Brain microvascular endothelial cell (primary cell): ENCODE measurements around the gene RIMS1.
A peak's percentile ranks its signal among the peaks of the same experiment; 100 is the strongest.

Source experiments
- DNase-seq: peaks from one replicate; pipeline ENCODE4 v3.0.0-alpha.2; 2020
- H3K27ac ChIP-seq: fragments of 250-450 bp; sonication (Bioruptor Pico); 2 replicates; pipeline ENCODE4 v1.5.1; 2020; ENCODE audit warnings: mild to moderate bottlenecking, moderate library complexity
- H3K27me3 ChIP-seq: fragments of 250-450 bp; sonication (Bioruptor Pico); replicated peaks from 2 replicates; pipeline ENCODE4 v1.5.1; 2020; ENCODE audit warnings: mild to moderate bottlenecking
- H3K36me3 ChIP-seq: fragments of 250-450 bp; sonication (Bioruptor Pico); replicated peaks from 2 replicates; pipeline ENCODE4 v1.5.1; 2020; ENCODE audit warnings: mild to moderate bottlenecking
- H3K4me3 ChIP-seq: 2 replicates; pipeline ENCODE4 v1.5.1; 2011; ENCODE audit warnings: low read depth, mild to moderate bottlenecking, control low read depth, low read length, moderate library complexity
- in situ Hi-C: cut with HindIII; loops from 2 replicates; pipeline ENCODE4 v1.10.0; 2017; ENCODE audit warnings: low sequenced_read_pairs, low pct_ligation_motif_present
- TF ChIP-seq, protein P1 (sequence below): IDR thresholded peaks from 2 replicates; pipeline ENCODE4 v1.5.1; 2011; ENCODE audit warnings: low read depth, mild to moderate bottlenecking, moderate library complexity, low read length, control low read depth, inconsistent platforms; ENCODE audit errors: missing control alignments

RIMS1 gene

DNA sequence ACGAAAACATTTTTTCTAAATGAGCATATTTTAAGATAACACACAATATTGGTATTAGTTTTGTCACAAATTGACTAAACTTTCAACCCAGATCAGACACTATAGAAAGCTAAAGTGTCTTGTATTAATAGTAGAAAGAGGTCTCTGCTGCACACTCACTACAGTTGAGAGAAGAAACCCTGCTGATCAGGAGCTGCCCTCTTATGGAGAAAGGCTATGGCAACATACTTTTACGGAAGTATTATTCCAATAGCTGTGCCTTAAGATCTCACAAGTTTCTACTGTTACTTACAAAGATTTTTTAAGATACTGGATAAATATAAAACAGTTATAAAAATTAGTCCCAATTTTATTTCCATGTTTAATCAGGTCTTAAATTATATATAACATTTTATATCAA, 155.7 kb downstream of the RIMS1 start:
- no peaks in the 10 kb centered on the region for H3K27me3 ChIP-seq
- H3K27ac ChIP-seq: no peak overlapping the region
- H3K4me3 ChIP-seq: no peak overlapping the region
- TF ChIP-seq, protein P1, sequence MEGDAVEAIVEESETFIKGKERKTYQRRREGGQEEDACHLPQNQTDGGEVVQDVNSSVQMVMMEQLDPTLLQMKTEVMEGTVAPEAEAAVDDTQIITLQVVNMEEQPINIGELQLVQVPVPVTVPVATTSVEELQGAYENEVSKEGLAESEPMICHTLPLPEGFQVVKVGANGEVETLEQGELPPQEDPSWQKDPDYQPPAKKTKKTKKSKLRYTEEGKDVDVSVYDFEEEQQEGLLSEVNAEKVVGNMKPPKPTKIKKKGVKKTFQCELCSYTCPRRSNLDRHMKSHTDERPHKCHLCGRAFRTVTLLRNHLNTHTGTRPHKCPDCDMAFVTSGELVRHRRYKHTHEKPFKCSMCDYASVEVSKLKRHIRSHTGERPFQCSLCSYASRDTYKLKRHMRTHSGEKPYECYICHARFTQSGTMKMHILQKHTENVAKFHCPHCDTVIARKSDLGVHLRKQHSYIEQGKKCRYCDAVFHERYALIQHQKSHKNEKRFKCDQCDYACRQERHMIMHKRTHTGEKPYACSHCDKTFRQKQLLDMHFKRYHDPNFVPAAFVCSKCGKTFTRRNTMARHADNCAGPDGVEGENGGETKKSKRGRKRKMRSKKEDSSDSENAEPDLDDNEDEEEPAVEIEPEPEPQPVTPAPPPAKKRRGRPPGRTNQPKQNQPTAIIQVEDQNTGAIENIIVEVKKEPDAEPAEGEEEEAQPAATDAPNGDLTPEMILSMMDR: peak; percentile 48
- H3K36me3 ChIP-seq: no peaks in the 10 kb centered on the region
- DNase-seq: no peak
- in situ Hi-C loops: no loop called here

DNA sequence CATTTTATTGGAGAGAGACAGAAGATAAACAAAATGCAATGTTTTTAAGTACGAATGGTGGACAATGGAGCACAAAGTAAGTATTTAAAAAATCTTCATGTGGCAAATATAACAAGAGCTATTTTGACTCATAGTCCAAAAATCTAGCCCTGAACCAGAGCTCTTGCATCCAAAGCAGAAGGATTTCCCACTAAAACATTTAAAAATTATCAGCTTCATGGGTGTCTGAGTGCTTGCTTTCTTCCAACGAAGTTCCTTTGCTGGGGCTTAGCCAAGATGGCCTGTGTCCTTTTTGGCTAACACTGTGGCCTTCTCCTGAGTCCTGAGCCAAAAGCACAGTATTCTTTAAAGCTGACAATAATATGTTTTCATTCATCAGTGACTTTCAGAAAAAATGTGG, 161.7 kb downstream of the RIMS1 start:
- in situ Hi-C loops: no loop called here
- DNase-seq: no peak

DNA sequence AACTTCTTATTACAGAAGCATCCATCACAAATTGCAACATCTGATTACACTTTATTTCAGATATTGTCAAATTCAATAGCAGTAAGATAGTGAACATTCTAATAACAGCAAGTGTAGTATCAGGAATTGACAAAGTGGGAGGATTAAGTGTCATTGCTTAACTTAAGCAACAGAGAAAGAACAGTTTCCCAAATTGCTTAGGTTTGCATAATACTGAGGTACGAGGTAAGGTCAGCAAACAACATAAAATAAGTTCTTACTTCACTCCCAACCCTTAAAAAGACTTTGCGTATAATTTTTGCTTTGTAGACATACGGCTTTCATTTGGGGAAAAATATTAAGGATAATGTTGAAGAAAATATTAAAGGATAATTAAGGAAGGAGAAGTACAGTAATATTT, 163.0 kb downstream of the RIMS1 start:
- in situ Hi-C loops: no loop called here
- no peak for DNase-seq

More for the DNA sequence above, 161.7 kb downstream of the RIMS1 start:
- no peak overlapping the region for H3K27ac ChIP-seq
- TF ChIP-seq, protein P1: no peak
- no peak overlapping the region for H3K4me3 ChIP-seq
- H3K36me3 ChIP-seq: no peaks in the 10 kb centered on the region
- no peaks in the 10 kb centered on the region for H3K27me3 ChIP-seq

DNA sequence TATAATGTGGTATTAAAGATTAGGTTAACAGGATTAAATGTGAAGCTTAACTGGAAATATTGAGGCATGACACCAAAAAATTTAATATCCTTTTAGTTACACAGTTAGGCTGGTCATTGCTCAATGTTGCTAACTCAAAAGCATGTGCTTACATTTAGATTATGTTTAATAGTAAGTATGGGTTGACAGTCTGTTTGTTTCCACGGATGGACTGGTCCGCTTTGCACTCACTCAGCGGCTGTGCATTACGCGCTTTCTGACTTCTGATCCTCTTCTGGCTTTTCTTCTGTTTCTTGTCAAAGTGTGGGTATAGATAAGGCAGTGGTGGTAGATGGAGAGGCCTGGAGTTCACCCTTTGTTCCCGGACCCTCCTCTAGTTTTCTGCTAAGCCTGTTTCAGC, 174.9 kb downstream of the RIMS1 start:
- H3K27ac ChIP-seq: no peak overlapping the region
- no peak overlapping the region for H3K4me3 ChIP-seq
- no peaks in the 10 kb centered on the region for H3K27me3 ChIP-seq
- DNase-seq: no peak
- in situ Hi-C loops: no loop called here
- TF ChIP-seq, protein P1: no peak
- H3K36me3 ChIP-seq: no peaks in the 10 kb centered on the region

More for the DNA sequence above, 163.0 kb downstream of the RIMS1 start:
- H3K27ac ChIP-seq: no peak overlapping the region
- TF ChIP-seq, protein P1: no peak
- no peaks in the 10 kb centered on the region for H3K27me3 ChIP-seq
- no peaks in the 10 kb centered on the region for H3K36me3 ChIP-seq
- H3K4me3 ChIP-seq: no peak overlapping the region

DNA sequence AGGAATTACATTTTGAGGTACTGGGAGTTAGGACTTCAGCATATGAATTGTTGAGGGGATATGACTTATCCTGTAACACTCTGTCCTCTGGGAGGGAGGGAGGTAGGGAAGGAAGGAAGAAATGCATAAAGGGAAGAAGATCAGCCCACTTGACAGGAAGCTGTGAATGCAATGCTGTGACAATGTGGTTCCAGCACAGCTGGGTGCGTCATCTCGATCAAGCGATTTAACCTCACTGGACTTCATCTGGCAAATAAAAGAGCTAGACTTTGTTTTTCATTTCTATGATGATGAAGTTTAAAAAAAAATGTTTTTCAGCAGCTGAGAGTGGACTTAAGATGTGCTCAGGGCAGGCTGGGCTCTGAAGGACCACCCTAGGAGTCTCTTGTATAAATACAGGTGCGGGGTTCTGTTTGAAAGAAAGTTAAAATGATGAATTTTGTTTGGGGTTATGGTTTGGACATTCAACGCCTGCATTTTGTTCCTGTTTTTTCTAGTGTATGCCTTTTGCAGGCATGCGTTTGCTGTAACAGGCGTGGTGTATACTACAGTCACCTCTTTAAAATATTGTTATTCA, 178.1 kb downstream of the RIMS1 start:
- in situ Hi-C loops: no loop called here
- DNase-seq: no peak
- TF ChIP-seq, protein P1: no peak
- Histone ChIP-seq H3K4me3 (no peak overlapping the region), H3K27ac (no peak overlapping the region), H3K27me3 (no peaks in the 10 kb centered on the region), H3K36me3 (no peaks in the 10 kb centered on the region)

DNA sequence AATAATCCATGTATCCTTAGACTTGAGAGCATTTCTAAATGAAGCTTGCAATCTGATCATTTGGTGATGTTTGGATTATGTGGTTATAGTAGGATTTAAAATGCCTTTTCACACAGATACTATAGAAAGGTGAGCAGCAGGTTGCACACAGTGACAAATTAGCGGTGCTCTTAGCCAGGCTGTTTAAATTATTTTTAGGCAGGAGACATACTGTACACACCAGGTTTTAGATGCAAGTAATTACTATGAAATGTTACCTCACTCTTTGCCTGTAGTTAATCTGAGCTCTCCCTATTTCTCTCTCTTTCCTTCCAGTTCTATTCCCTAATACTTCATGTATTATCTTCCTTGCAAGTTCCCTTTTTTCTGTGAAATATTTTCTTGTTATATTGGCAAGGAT, 191.7 kb downstream of the RIMS1 start:
- Histone ChIP-seq H3K27ac (no peak overlapping the region), H3K36me3 (no peaks in the 10 kb centered on the region), H3K4me3 (no peak overlapping the region), H3K27me3 (peaks cover 2% of the 10 kb centered on the region)
- in situ Hi-C loops: no loop called here
- TF ChIP-seq, protein P1: no peak
- no peak for DNase-seq
